Breast epithelium (tissue), 3 donors: ENCODE measurements around the gene PRR14L.
"Not testable (repeated sequence)": the region's sequence is repeated elsewhere in the genome, so short reads cannot be mapped to it uniquely, and the experiment has no call there.

Source experiments
- POLR2A ChIP-seq: fragments of 450-650 bp; IDR thresholded peaks from one replicate; pipeline ENCODE4 v1.6.1; 2016; ENCODE audit warnings: antibody characterized with exemption, mild to moderate bottlenecking, moderate library complexity
- POLR2AphosphoS5 ChIP-seq, 3 donors: sonication (generic); formaldehyde crosslinking; IDR thresholded peaks; one replicate each; pipeline ENCODE4 v1.6.1; 2017; ENCODE audit warnings: antibody characterized with exemption in 3 of 3
- TF ChIP-seq, protein P1 (sequence below), 3 donors: fragments of 450-650 bp; IDR thresholded peaks; one replicate each; pipeline ENCODE4 v1.5.1; 2016 to 2017; ENCODE audit warnings: antibody characterized with exemption in 3 of 3, mild to moderate bottlenecking in 3 of 3, moderate library complexity in 3 of 3

DNA sequence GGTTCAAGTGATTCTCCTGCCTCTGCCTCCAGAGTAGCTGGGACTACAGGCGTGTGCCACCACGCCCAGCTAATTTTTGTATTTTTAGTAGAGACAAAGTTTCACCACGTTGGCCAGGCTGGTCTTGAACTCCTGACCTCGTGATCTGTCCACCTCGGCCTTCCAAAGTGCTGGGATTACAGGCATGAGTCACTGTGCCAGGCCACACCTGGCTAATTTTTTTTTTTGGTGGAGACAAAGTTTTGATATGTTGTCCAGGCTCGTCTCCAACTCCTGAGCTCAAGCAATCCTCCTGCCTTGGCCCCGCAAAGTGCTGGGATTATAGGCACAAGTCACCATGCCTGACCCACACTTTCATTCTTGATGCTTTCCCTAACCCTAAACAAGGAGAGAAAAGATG lies 9.6 kb downstream of the PRR14L start:
- TF ChIP-seq, protein P1, sequence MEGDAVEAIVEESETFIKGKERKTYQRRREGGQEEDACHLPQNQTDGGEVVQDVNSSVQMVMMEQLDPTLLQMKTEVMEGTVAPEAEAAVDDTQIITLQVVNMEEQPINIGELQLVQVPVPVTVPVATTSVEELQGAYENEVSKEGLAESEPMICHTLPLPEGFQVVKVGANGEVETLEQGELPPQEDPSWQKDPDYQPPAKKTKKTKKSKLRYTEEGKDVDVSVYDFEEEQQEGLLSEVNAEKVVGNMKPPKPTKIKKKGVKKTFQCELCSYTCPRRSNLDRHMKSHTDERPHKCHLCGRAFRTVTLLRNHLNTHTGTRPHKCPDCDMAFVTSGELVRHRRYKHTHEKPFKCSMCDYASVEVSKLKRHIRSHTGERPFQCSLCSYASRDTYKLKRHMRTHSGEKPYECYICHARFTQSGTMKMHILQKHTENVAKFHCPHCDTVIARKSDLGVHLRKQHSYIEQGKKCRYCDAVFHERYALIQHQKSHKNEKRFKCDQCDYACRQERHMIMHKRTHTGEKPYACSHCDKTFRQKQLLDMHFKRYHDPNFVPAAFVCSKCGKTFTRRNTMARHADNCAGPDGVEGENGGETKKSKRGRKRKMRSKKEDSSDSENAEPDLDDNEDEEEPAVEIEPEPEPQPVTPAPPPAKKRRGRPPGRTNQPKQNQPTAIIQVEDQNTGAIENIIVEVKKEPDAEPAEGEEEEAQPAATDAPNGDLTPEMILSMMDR (IDR thresholded peaks at IDR 0.05) = not testable (repeated sequence)
- TF ChIP-seq POLR2A; POLR2AphosphoS5 (IDR thresholded peaks at IDR 0.05): not testable (repeated sequence)
